Measurements from ENCODE around the gene ATP6V0A1.
"Not testable (repeated sequence)": the region's sequence is repeated elsewhere in the genome, so short reads cannot be mapped to it uniquely, and the experiment has no call there.

ATP6V0A1 gene

DNA sequence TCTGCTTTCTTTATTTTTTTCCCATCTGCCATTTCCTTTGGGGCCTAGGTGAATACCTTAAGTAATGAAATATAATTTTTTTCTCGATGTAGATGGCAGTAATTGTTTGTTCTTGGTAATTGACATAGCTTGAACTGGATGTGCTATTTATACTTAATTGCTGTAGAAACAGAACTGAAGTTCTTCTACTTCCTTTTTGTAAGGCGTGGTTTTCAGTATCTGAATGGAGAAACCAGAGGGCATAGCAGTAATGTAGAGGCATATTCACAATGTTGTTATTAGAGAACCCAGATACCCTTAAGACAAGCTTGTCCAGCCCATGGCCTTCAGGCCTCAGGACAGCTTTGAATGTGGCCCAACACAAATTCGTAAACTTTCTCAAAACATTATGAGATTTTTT is 16.4 kb downstream of the ATP6V0A1 start:
- H3K27ac ChIP-seq: no peak overlapping the region
- TF ChIP-seq CTCF (conservative IDR thresholded peaks at IDR 0.05): no peak

DNA sequence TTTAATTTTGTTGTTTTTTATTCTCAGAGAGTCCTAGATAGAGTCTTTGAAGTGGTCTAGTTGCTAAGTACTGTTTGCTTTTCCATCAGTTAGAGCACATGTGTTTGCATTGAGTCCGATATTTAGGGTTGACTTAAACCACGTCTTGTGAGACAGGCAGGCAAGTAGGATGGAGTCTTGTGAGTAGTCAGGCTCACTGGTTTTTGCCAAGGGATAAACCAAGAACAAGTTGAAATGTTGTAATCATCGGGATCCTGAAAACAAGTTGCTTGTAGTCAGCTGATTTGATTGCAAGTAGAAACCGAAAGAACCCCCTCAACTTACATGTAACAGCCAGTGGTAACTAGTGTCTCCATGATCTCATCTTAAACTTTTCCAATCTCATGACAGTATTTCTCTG is 17.2 kb downstream of the ATP6V0A1 start:
- no peak for TF ChIP-seq CTCF (conservative IDR thresholded peaks at IDR 0.05)
- H3K27ac ChIP-seq: no peak overlapping the region

GRCh38 chr17:42476411-42476810 is 17.7 kb downstream of the ATP6V0A1 start:
- no peak for TF ChIP-seq CTCF (conservative IDR thresholded peaks at IDR 0.05)

GRCh38 chr17:42477173-42477572 is 18.5 kb downstream of the ATP6V0A1 start:
- TF ChIP-seq CTCF (conservative IDR thresholded peaks at IDR 0.05): no peak
- H3K27ac ChIP-seq: no peak overlapping the region

More at GRCh38 chr17:42476411-42476810, 17.7 kb downstream of the ATP6V0A1 start:
- no peak overlapping the region for H3K27ac ChIP-seq

- not testable (repeated sequence) for H3K27ac ChIP-seq
Measured at GRCh38 chr17:42477824-42478223, 19.1 kb downstream of the ATP6V0A1 start.

DNA sequence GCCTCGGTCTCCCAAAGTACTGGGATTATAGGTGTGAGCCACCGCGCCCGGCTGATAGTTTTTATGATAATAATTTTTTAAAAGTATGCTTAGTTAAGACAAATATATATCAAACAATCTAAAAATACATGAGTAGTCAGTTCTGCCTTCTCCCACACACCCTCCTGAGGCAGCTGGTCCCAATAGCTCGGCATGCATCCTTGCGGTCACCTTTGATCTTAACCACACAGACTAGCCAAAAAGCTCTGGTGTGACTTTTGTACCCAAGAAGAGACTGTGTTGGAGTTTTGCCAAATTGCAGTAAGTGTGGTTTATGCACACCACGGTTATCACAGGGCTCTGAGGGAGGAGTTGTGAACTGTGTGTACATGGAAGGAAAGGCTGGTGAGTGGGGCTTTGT is 25.6 kb downstream of the ATP6V0A1 start:
- no peak overlapping the region for H3K27ac ChIP-seq
- no peak for TF ChIP-seq CTCF (conservative IDR thresholded peaks at IDR 0.05)

DNA sequence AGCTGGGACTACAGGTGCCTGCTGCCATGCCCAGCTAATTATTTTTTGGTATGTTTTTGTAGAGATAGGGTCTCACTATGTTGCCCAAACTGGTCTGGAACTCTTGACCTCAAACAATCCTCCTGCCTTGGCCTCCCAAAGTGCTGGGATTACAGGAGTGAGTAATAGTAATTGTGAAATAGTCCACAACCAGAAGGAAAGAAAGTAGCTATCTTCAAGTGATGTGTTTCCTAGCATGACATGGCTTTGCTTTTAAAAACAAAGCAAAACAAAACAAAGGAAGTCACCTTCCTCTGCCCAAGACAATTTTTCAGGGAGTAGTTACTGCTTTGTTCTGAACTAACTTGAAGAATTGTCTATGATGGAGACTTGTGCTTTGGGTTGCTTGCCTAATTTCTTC is 27.0 kb downstream of the ATP6V0A1 start:
- TF ChIP-seq CTCF (conservative IDR thresholded peaks at IDR 0.05): no peak

GRCh38 chr17:42488032-42488431 is 29.4 kb downstream of the ATP6V0A1 start:
- no peak for TF ChIP-seq CTCF (conservative IDR thresholded peaks at IDR 0.05)

More for the DNA sequence above, 27.0 kb downstream of the ATP6V0A1 start:
- H3K27ac ChIP-seq: no peak overlapping the region

More at GRCh38 chr17:42488032-42488431, 29.4 kb downstream of the ATP6V0A1 start:
- H3K27ac ChIP-seq: no peak overlapping the region

Data from VCaP (cell line).